Cardiac muscle cell (in vitro differentiated cells and primary cell): ENCODE results near the gene ADAMTS7. TPM values are rescaled to one million over a fixed set of nuclear protein-coding genes. Genes with fewer than 3 reads are reported as not detected.
"Not testable (repeated sequence)": the region's sequence is repeated elsewhere in the genome, so short reads cannot be mapped to it uniquely, and the experiment has no call there.

Experiments
- DNase-seq, 2 donors: peaks; one replicate each; pipeline versions ENCODE4 v3.0.0 to v3.0.0-alpha.2; 2010 to 2017; ENCODE audit warnings: low read depth in 1 of 2, low spot score in 1 of 2
- H3K27ac ChIP-seq: fragments of 200-600 bp; sonication (generic); 2 replicates; pipeline ENCODE4 v1.5.1; 2016
- H3K27me3 ChIP-seq: fragments of 200-600 bp; sonication (generic); 2 replicates; pipeline ENCODE4 v1.6.0; 2016; ENCODE audit warnings: control low read depth
- H3K36me3 ChIP-seq: fragments of 200-600 bp; sonication (generic); 2 replicates; pipeline ENCODE4 v1.5.1; 2016; ENCODE audit warnings: control low read depth
- H3K4me1 ChIP-seq: fragments of 200-600 bp; sonication (generic); 2 replicates; pipeline ENCODE4 v1.8.1; 2017; ENCODE audit warnings: low read depth, mild to moderate bottlenecking, mixed run types
- H3K4me3 ChIP-seq: fragments of 200-600 bp; sonication (generic); 2 replicates; pipeline ENCODE4 v1.5.1; 2016; ENCODE audit warnings: mild to moderate bottlenecking
- H3K9me3 ChIP-seq: fragments of 200-600 bp; sonication (generic); 2 replicates; pipeline ENCODE4 v1.5.1; 2017; ENCODE audit warnings: low read depth, mild to moderate bottlenecking, control low read depth
- CTCF ChIP-seq: IDR thresholded peaks from 2 replicates; pipeline ENCODE4 v1.5.1; 2012; ENCODE audit warnings: low read depth, mild to moderate bottlenecking, low read length
- polyA plus RNA-seq: library from polyadenylated mRNA; unstranded; fragments of >200 nt; fragmentation: Nextera tagmentation; extraction: Ambion mirVana; gene quantifications from 2 replicates; pipeline ENCODE4 v1.2.1, GENCODE V29; 2016
- total RNA-seq: library from RNA; depleted of rRNA; stranded (reverse); fragments of >200 nt; gene quantifications from 2 replicates; pipeline ENCODE4 v1.2.3, GENCODE V29; 2016

ADAMTS7 gene
- total and polyA plus RNA-seq, 2 experiments from 2014 or later, result 11.8 to 35.3 TPM

GRCh38 chr15:78841376-78841706 lies 30.1 kb upstream of the ADAMTS7 start:
- Histone ChIP-seq H3K36me3 (no peaks in the 10 kb centered on the region), H3K27ac (peak overlapping the region; percentile 78), H3K4me3 (no peak overlapping the region), H3K27me3 (no peaks in the 10 kb centered on the region), H3K9me3 (no peaks in the 10 kb centered on the region), H3K4me1 (peaks cover 9% of the 10 kb centered on the region)
- no peak for DNase-seq
- TF ChIP-seq CTCF, result no peak

GRCh38 chr15:78840661-78841375 lies 29.6 kb upstream of the ADAMTS7 start:
- Histone ChIP-seq H3K4me3 (no peak overlapping the region), H3K27ac (peak overlapping the region; percentile 78), H3K27me3 (no peaks in the 10 kb centered on the region), H3K9me3 (no peaks in the 10 kb centered on the region), H3K4me1 (peaks cover 9% of the 10 kb centered on the region), H3K36me3 (no peaks in the 10 kb centered on the region)
- peak in 1 of 2 donors; percentile 40 for DNase-seq
- TF ChIP-seq CTCF, result no peak

GRCh38 chr15:78839151-78839550 lies 27.9 kb upstream of the ADAMTS7 start:
- not testable (repeated sequence) for H3K27me3 ChIP-seq, H3K9me3 ChIP-seq, H3K4me1 ChIP-seq, DNase-seq, H3K36me3 ChIP-seq, H3K4me3 ChIP-seq, H3K27ac ChIP-seq

GRCh38 chr15:78838489-78838888 lies 27.2 kb upstream of the ADAMTS7 start:
- Histone ChIP-seq H3K27ac (no peak overlapping the region), H3K36me3 (no peaks in the 10 kb centered on the region), H3K9me3 (no peaks in the 10 kb centered on the region), H3K4me1 (peaks cover 9% of the 10 kb centered on the region), H3K27me3 (no peaks in the 10 kb centered on the region), H3K4me3 (no peak overlapping the region)
- TF ChIP-seq CTCF, result no peak
- peak in 1 of 2 donors; percentile 38 for DNase-seq

GRCh38 chr15:78837543-78837942 lies 26.3 kb upstream of the ADAMTS7 start:
- no peak overlapping the region for H3K27ac ChIP-seq

GRCh38 chr15:78837131-78837530 lies 25.9 kb upstream of the ADAMTS7 start:
- no peak overlapping the region for H3K4me3 ChIP-seq
- no peaks in the 10 kb centered on the region for H3K36me3 ChIP-seq
- peaks cover 13% of the 10 kb centered on the region for H3K4me1 ChIP-seq
- H3K9me3 ChIP-seq, result no peaks in the 10 kb centered on the region
- no peak for TF ChIP-seq CTCF
- no peaks in the 10 kb centered on the region for H3K27me3 ChIP-seq
- DNase-seq, result no peak
- no peak overlapping the region for H3K27ac ChIP-seq

More at GRCh38 chr15:78837543-78837942, 26.3 kb upstream of the ADAMTS7 start:
- Histone ChIP-seq H3K36me3 (no peaks in the 10 kb centered on the region), H3K4me1 (peaks cover 10% of the 10 kb centered on the region), H3K27me3 (no peaks in the 10 kb centered on the region), H3K9me3 (no peaks in the 10 kb centered on the region), H3K4me3 (no peak overlapping the region)
- no peak for DNase-seq
- no peak for TF ChIP-seq CTCF
